Measurements from ENCODE around the gene PGLYRP2.

GRCh38 chr19:15433519-15434069, 45.7 kb downstream of the PGLYRP2 start:
- TF ChIP-seq ZNF253 (CRISPR knock-in tag; conservative IDR thresholded peaks at IDR 0.05) (no peak), RCOR1 (IDR thresholded peaks at IDR 0.05; ENCODE audit: borderline replicate concordance in 1 of 2, low read depth in 2 of 2, low read length in 2 of 2) (no peak)
- TF ChIP-seq, protein P1, sequence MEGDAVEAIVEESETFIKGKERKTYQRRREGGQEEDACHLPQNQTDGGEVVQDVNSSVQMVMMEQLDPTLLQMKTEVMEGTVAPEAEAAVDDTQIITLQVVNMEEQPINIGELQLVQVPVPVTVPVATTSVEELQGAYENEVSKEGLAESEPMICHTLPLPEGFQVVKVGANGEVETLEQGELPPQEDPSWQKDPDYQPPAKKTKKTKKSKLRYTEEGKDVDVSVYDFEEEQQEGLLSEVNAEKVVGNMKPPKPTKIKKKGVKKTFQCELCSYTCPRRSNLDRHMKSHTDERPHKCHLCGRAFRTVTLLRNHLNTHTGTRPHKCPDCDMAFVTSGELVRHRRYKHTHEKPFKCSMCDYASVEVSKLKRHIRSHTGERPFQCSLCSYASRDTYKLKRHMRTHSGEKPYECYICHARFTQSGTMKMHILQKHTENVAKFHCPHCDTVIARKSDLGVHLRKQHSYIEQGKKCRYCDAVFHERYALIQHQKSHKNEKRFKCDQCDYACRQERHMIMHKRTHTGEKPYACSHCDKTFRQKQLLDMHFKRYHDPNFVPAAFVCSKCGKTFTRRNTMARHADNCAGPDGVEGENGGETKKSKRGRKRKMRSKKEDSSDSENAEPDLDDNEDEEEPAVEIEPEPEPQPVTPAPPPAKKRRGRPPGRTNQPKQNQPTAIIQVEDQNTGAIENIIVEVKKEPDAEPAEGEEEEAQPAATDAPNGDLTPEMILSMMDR (IDR thresholded peaks at IDR 0.05 in 2 of 3, conservative IDR thresholded peaks at IDR 0.05 in 1 of 3; ENCODE audit: insufficient read depth in 2 of 3, low read depth in 1 of 3, low read length in 3 of 3): no peak
